Measurements from ENCODE around the gene FGFR3.

FGFR3 gene

DNA sequence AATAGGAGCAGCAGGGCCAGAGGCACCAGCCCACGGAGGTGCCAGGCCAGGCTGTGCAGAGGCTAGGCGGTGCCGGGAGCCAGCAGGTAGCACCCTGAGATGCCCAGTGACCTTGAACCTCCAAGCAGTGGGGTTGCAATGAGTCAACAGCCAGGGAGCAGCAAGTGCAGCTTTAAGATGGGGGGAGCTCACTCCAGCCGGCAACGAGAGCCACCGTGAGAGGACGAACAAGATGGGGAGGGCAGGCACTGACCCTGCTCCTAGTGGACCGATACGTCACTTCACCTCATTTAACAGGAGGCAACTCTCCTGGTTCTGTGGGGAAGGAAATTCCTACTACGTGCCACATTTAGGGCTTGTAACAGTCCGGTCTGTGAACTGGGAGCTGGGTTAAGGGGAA lies 58.1 kb downstream of the FGFR3 start:
- in situ Hi-C loops (cut with MboI; ENCODE audit: low pct_unique_long_range_greater_than_20kb, low sequenced_read_pairs) = no loop called here
- no peak for DNase-seq

DNA sequence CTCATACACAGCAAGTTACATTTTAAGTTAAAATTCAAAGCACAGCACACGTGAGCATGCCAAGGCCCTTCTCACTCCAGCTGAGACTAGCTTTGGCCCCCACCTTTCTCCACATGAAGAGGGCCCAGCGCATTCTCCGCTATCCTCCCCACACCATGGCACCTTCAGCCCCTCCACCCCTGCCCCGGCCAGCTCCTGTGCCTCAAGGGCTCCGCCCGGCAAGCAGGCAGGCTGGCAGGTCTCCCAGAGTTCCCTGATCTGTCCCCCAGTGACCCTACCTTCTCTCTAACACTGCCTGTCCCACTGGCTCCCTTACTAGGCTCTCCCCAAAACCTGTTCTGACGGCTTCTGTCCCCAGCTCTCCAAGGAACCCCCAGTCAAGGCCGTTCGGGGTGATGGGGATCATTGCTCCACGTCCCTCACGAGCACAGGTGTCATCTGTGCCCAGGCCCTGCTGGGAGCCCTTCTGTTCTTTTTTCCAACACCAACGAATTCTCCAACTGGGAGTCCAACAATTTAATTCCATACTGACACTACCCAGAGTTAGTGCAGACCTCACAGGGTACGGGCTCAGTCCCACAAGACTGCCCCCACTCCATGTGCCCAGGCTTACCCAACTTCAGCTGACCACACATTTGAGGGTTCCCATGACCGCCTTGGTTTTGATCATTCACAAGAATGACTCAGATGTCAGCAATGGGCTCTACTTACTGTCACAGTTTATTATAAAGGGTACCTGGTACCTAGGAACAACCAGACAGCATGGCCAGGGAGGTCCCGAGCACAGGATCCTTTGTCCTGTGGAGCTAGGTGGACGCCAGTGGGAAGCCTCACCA lies 58.7 kb downstream of the FGFR3 start:
- DNase-seq = no peak
- in situ Hi-C loops (cut with MboI; ENCODE audit: low pct_unique_long_range_greater_than_20kb, low sequenced_read_pairs) = no loop called here

DNA sequence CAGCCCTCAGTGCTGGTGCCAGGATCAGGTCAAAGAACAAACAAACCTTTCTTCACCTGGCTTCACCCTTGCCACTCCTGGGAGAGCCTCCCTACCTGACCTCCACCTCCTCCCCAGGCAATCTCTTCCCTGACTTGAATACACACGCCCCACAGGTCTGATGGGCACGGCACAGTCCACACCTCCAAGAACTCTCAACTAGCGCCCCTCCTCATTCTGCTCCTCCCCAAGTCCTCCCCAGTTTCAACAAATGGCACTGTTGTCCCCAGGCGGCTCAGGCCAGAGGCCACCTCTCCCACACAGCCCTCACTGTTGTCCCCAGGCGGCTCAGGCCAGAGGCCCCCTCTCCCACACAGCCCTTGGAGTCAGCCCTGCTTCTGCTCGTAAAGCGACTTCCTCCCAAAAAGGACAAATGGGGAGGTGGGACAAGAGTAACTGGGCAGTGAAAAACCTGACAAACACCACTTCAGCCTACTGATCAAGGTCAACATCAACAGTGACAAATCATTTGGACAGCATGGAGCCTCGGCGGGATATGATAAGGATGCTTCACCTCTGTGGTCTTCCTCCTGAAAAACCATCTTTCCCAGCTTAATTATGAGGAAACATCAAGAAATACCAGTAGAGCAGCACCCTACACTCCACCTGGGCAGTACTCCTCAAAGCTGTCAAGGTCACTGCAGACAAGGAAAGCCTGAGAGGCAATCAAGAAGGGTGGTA lies 60.0 kb downstream of the FGFR3 start:
- DNase-seq = no peak
- in situ Hi-C loops (cut with MboI; ENCODE audit: low pct_unique_long_range_greater_than_20kb, low sequenced_read_pairs) = no loop called here

- in situ Hi-C loops (cut with MboI; ENCODE audit: low pct_unique_long_range_greater_than_20kb, low sequenced_read_pairs) = no loop called here
- no peak for DNase-seq
These were observed 61.7 kb downstream of the FGFR3 start for GRCh38 chr4:1854752-1855151.

DNA sequence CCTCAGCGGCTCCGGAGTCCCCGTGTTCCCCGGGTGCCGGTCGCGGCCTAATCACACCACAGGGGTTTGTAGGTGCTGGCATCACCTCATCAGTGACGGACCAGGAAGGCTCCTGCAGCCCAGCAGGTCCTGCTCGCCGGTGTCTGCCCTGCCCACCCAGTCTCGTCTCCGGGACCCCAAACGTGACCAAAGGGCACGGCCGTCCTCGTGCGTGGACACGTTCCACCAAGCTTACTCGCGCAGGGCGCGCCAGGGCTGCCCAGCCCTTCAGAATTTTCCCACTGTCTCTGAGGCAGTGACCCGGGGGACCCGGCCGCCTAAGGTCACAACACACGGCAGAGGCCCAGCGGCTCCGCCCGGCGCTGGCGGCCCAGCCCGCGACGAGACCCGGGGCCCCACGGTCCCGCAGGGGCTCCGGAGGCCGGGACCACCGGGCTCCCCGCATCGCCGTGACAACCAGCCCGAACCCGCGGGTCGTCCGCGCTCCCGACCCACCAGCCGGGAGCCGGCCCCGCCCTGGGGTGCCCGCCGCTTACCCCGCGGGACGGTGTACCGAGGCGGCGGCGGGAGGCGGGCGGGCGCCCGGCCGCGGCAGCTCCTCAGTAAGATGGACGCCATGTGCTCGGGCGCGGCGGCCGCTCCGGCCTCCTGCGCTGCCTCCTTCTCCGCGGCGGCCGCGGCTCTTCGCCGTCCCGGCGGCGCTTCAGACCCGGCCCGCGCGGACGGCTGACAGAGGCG lies 62.4 kb downstream of the FGFR3 start:
- no peak for DNase-seq
- in situ Hi-C loops (cut with MboI; ENCODE audit: low pct_unique_long_range_greater_than_20kb, low sequenced_read_pairs) = no loop called here

- in situ Hi-C loops (cut with MboI; ENCODE audit: low pct_unique_long_range_greater_than_20kb, low sequenced_read_pairs) = no loop called here
- DNase-seq = peak; percentile 92
These were observed 63.2 kb downstream of the FGFR3 start, which contains the start of gene LETM1 for GRCh38 chr4:1856071-1856942. Gene LETM1 (minus strand): TSS chr4:1856156. CDS start chr4:1855950, 206 bp downstream.

DNA sequence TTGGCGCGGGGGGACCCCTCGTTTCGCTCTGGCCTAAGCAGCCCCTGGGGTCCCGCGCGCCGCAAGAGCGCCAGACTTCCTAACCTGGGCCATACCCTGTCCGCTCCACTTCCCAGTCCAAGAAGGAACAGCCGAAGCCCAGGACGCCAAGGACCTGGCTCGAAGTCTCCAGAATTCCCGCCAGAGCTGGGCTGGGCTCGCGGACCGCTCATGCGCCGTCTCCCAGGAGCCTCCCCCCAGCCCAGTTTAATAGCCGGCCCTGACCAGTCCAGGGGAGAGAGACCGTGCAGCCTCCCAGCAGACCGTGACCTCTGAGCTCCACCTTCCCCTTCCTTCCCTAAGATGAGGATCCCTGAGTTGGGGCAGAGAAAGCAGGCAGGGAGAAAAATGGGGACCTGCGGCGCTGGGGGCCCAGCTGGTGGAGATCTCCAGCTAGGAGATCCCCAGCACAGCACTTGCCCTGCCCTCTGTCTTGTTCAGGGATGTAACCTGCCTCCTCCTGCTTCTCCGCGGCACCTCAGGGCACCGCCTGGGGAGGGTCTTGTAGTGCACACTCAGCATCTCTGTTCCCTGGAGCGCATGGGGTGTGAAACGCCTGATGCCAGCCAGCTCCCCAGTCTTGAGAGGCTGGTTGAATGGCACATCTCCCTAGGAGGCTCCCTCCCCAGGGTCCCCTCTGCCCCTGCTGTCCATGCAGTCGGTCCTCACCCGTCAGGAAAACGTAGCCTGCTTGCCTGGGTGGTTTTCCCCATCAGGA lies 64.0 kb downstream of the FGFR3 start:
- no peak for DNase-seq
- in situ Hi-C loops (cut with MboI; ENCODE audit: low pct_unique_long_range_greater_than_20kb, low sequenced_read_pairs) = no loop called here

GRCh38 chr4:1857931-1858330 lies 64.8 kb downstream of the FGFR3 start:
- no peak for DNase-seq
- in situ Hi-C loops (cut with MboI; ENCODE audit: low pct_unique_long_range_greater_than_20kb, low sequenced_read_pairs) = no loop called here
